Glutamatergic neuron (in vitro differentiated cells): Measurements from ENCODE around the gene TNFRSF1A. TPM values are rescaled to one million over a fixed set of nuclear protein-coding genes. Genes with fewer than 3 reads are reported as not detected.

Source experiments
- DNase-seq: peaks from one replicate; pipeline ENCODE4 v3.0.0; 2022
- H3K27ac Mint-ChIP-seq: one replicate; pipeline ENCODE4 v1.8.0; 2020; ENCODE audit warnings: mild to moderate bottlenecking, mixed read lengths, inconsistent platforms; ENCODE audit not compliant: unreplicated experiment
- H3K27me3 Mint-ChIP-seq: one replicate; pipeline ENCODE4 v1.8.0; 2020; ENCODE audit warnings: mild to moderate bottlenecking, moderate library complexity, mixed read lengths, inconsistent platforms; ENCODE audit not compliant: unreplicated experiment
- H3K36me3 Mint-ChIP-seq: one replicate; pipeline ENCODE4 v1.8.0; 2020; ENCODE audit warnings: mild to moderate bottlenecking, mixed read lengths, inconsistent platforms; ENCODE audit not compliant: unreplicated experiment
- H3K4me1 Mint-ChIP-seq: one replicate; pipeline ENCODE4 v1.8.0; 2020; ENCODE audit warnings: mild to moderate bottlenecking, low read depth, mixed read lengths, inconsistent platforms; ENCODE audit not compliant: unreplicated experiment
- H3K4me3 Mint-ChIP-seq: one replicate; pipeline ENCODE4 v1.8.0; 2020; ENCODE audit warnings: mild to moderate bottlenecking, mixed read lengths, inconsistent platforms; ENCODE audit not compliant: unreplicated experiment
- H3K9me3 Mint-ChIP-seq: one replicate; pipeline ENCODE4 v1.8.0; 2020; ENCODE audit warnings: mild to moderate bottlenecking, moderate library complexity, mixed read lengths, inconsistent platforms; ENCODE audit not compliant: unreplicated experiment
- CTCF ChIP-seq: fragments of 200-600 bp; sonication (generic); IDR thresholded peaks from one replicate; pipeline ENCODE4 v1.5.0; 2021; ENCODE audit not compliant: partially characterized antibody, unreplicated experiment
- total RNA-seq: library from RNA; stranded (reverse); fragmentation: NEBNext Ultra II Directional; extraction: Animal tissue kit (Norgen Biotek cat#: 25700); gene quantifications from one replicate; pipeline ENCODE4 v1.2.1, GENCODE V29; 2021; ENCODE audit not compliant: unreplicated experiment

The TNFRSF1A gene
- total RNA-seq, 1 donor from 2014 or later, result 7.4 TPM

DNA sequence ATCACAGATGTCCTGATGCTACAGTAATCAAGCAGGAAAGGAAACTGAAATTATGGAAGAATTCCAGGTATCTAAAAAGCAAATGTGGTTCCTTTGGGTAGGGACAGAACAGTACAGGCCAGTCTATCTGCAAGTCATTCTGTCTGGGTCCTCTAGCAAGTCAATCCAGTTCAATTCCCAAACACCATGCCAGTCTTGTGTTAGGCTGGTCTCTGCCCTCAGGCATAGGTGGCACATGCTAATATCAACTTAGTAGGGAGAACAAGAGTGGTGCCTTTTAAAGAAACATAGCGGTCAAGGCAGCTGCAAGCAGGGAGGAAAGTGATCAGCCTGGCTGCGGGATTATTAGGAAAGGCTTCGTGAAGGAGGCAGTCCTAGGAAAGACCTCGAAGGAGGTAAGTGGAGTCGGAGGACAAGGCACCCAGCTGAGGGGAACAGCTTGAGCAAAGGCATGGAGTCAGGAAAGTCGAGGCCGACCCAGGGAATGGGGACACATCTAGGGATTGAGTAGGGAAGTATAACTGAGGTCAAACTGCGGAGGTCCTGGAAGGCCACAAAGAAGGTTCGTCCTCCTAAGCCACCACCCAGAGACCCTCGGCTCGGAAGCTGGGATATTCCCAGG, 35.2 kb downstream of the TNFRSF1A start:
- Mint-ChIP-seq H3K27ac (no peak overlapping the region), H3K4me1 (peaks cover 4% of the 10 kb centered on the region), H3K36me3 (peaks cover 5% of the 10 kb centered on the region), H3K27me3 (peaks cover 8% of the 10 kb centered on the region), H3K4me3 (no peak overlapping the region), H3K9me3 (no peaks in the 10 kb centered on the region)
- DNase-seq, result no peak
- TF ChIP-seq CTCF, result no peak

DNA sequence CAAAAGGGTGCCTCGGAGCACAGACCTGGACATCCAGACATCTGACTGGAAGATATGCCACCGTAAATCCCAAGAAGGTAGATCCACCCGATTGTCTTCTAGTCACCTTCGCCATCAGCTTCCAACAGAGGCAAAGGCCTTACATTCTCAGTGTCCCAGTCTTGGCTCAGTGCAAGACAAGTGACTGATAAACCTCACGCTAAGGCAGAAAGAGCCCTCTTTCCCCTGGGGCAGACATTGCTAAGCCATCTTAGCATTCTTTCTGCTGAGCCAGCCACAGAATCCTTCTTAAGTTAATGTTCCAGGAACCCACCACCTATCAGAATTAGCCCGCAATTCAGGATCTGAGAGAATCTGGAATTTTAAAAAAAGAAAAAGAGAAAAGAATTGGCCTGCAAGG, 35.7 kb downstream of the TNFRSF1A start:
- TF ChIP-seq CTCF, result no peak
- Mint-ChIP-seq H3K9me3 (no peaks in the 10 kb centered on the region), H3K27me3 (peaks cover 8% of the 10 kb centered on the region), H3K4me1 (peaks cover 4% of the 10 kb centered on the region), H3K36me3 (peaks cover 5% of the 10 kb centered on the region), H3K4me3 (no peak overlapping the region), H3K27ac (no peak overlapping the region)
- DNase-seq, result no peak

DNA sequence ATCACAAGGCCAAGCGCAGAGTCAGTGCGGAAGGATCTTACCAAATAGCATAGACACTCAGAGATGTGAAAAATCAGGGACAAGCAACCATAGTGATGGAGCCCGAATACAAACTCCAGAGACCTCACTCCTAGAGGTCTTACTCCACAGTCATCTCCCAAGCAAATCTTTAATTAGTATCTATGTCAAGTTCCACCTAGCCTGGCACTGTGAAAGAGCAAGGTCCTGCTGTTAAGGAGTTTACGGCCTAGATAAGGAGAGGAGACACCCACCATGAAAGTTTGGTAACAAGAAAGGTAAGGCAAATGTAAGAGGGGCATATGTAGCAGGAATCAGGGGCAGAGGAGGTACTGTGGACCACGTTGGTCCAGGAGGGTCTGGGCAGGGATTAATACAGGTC, 38.8 kb downstream of the TNFRSF1A start:
- Mint-ChIP-seq H3K4me3 (no peak overlapping the region), H3K27ac (no peak overlapping the region), H3K9me3 (no peaks in the 10 kb centered on the region), H3K4me1 (no peaks in the 10 kb centered on the region), H3K36me3 (peaks cover 5% of the 10 kb centered on the region), H3K27me3 (peaks cover 6% of the 10 kb centered on the region)
- TF ChIP-seq CTCF, result no peak
- no peak for DNase-seq

DNA sequence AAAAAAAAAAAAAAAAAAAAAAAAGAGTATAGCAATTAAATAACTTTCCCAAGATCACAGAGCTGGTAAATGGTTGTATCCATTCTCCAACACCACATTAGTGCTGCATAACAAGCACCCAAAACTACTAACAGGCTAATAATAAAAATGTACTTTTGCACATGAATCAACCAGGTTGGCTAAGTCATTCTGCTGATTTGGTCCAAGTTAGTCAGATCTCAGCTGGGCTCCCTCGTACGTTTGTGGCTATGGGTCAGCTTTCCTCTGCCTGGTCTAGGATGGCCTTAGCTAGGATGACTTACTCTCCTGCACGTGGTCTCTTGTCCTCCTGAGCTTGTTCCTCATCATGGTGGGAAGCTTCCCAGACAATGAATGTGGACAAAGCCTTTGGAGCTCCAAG, 39.3 kb downstream of the TNFRSF1A start:
- Mint-ChIP-seq H3K27me3 (peaks cover 4% of the 10 kb centered on the region), H3K4me3 (no peak overlapping the region), H3K4me1 (no peaks in the 10 kb centered on the region), H3K27ac (no peak overlapping the region), H3K9me3 (no peaks in the 10 kb centered on the region), H3K36me3 (peaks cover 5% of the 10 kb centered on the region)
- DNase-seq, result no peak
- TF ChIP-seq CTCF, result no peak

DNA sequence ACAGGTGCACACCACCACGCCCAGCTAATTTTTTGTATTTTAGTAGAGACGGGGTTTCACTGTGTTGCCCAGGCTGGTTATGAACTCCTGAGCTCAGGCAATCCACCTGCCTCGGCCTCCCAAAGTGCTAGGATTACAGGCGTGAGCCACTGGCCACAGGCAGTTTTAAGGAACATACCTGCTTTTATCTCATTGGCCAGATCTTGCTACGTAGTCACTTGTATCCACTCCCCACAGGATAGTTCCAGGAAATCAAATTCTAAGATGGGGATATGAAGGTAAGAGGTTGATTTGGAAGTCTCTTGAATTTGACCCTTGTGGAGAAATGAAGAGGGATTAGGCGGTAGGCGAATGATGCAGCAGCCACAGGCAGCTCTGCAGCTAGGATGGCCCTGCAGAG, 40.2 kb downstream of the TNFRSF1A start:
- no peaks in the 10 kb centered on the region for H3K9me3 Mint-ChIP-seq
- no peak for DNase-seq
- H3K4me1 Mint-ChIP-seq, result no peaks in the 10 kb centered on the region
- no peak for TF ChIP-seq CTCF
- peaks cover 4% of the 10 kb centered on the region for H3K27me3 Mint-ChIP-seq
- peaks cover 3% of the 10 kb centered on the region for H3K36me3 Mint-ChIP-seq
- no peak overlapping the region for H3K27ac Mint-ChIP-seq
- no peak overlapping the region for H3K4me3 Mint-ChIP-seq
